Measurements from ENCODE around the gene HSPB6. TPM values are rescaled to one million over a fixed set of nuclear protein-coding genes. Genes with fewer than 3 reads are reported as not detected.
A peak's percentile ranks its signal among the peaks of the same experiment; 100 is the strongest.

HSPB6 gene
- total RNA-seq = 18.8 to 21.7 TPM (median 20.3 TPM) in 3 replicates

GRCh38 chr19:35756377-35757230 is at the start of gene HSPB6:
Gene HSPB6 (minus strand): TSS chr19:35757029. CDS start chr19:35757008, 21 bp downstream.
- Mint-ChIP-seq H3K27me3 (ENCODE audit: low read depth) (peaks cover 9% of the 10 kb centered on the region), H3K36me3 (peaks cover 4% of the 10 kb centered on the region), H3K27ac (peak within 1 kb of the TSS; percentile 96), H3K4me1 (peaks cover 21% of the 10 kb centered on the region), H3K4me3 (peak within 1 kb of the TSS; percentile 97), H3K9me3 (no peaks in the 10 kb centered on the region)
- TF ChIP-seq, protein P1, sequence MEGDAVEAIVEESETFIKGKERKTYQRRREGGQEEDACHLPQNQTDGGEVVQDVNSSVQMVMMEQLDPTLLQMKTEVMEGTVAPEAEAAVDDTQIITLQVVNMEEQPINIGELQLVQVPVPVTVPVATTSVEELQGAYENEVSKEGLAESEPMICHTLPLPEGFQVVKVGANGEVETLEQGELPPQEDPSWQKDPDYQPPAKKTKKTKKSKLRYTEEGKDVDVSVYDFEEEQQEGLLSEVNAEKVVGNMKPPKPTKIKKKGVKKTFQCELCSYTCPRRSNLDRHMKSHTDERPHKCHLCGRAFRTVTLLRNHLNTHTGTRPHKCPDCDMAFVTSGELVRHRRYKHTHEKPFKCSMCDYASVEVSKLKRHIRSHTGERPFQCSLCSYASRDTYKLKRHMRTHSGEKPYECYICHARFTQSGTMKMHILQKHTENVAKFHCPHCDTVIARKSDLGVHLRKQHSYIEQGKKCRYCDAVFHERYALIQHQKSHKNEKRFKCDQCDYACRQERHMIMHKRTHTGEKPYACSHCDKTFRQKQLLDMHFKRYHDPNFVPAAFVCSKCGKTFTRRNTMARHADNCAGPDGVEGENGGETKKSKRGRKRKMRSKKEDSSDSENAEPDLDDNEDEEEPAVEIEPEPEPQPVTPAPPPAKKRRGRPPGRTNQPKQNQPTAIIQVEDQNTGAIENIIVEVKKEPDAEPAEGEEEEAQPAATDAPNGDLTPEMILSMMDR (IDR thresholded peaks at IDR 0.05; ENCODE audit: unreplicated experiment) = no peak
- peak in 1 of 2 experiments; percentile 55 for DNase-seq (ENCODE audit: low spot score in 2 of 2, unreplicated experiment in 2 of 2)

DNA sequence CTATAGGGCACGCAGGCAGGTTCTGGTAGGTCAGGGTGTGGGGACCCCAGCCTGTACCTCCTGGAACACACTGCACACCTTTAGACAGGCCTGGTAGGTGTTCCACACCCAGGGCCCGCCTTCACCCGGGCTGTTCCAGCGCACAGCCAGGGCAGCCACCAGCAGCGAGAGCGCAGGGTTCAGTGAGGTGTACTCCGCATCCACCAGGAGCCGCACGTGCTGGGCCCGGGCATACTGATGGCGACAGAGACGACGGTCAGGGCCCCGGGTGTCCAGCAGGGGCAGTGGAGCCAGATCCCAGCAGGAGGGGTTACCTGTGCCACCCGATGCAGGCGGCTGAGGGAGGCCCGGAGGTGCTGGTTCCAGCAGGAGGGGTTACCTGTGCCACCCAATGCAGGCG is 49.8 kb upstream of the HSPB6 start:
- no peaks in the 10 kb centered on the region for H3K4me1 Mint-ChIP-seq
- no peak overlapping the region for H3K4me3 Mint-ChIP-seq
- TF ChIP-seq, protein P1 (IDR thresholded peaks at IDR 0.05; ENCODE audit: unreplicated experiment) = no peak
- no peaks in the 10 kb centered on the region for H3K9me3 Mint-ChIP-seq
- no peaks in the 10 kb centered on the region for H3K36me3 Mint-ChIP-seq
- H3K27me3 Mint-ChIP-seq (ENCODE audit: low read depth) = peaks cover 51% of the 10 kb centered on the region
- no peak overlapping the region for H3K27ac Mint-ChIP-seq
- DNase-seq (ENCODE audit: low spot score in 2 of 2, unreplicated experiment in 2 of 2) = no peak

- H3K4me3 Mint-ChIP-seq = no peak overlapping the region
- H3K4me1 Mint-ChIP-seq = no peaks in the 10 kb centered on the region
- H3K9me3 Mint-ChIP-seq = no peaks in the 10 kb centered on the region
- no peaks in the 10 kb centered on the region for H3K36me3 Mint-ChIP-seq
- H3K27ac Mint-ChIP-seq = no peak overlapping the region
- H3K27me3 Mint-ChIP-seq (ENCODE audit: low read depth) = peaks cover 47% of the 10 kb centered on the region
- TF ChIP-seq, protein P1 (IDR thresholded peaks at IDR 0.05; ENCODE audit: unreplicated experiment) = no peak
- DNase-seq (ENCODE audit: low spot score in 2 of 2, unreplicated experiment in 2 of 2) = no peak
These were observed 48.8 kb upstream of the HSPB6 start for GRCh38 chr19:35805526-35806102.

- TF ChIP-seq, protein P1 (IDR thresholded peaks at IDR 0.05; ENCODE audit: unreplicated experiment) = no peak
- H3K4me3 Mint-ChIP-seq = no peak overlapping the region
- H3K4me1 Mint-ChIP-seq = no peaks in the 10 kb centered on the region
- no peak overlapping the region for H3K27ac Mint-ChIP-seq
- H3K27me3 Mint-ChIP-seq (ENCODE audit: low read depth) = peaks cover 61% of the 10 kb centered on the region
- no peaks in the 10 kb centered on the region for H3K36me3 Mint-ChIP-seq
- no peaks in the 10 kb centered on the region for H3K9me3 Mint-ChIP-seq
- DNase-seq (ENCODE audit: low spot score in 2 of 2, unreplicated experiment in 2 of 2) = no peak
These were observed 45.0 kb upstream of the HSPB6 start for GRCh38 chr19:35801828-35802227.

- H3K4me1 Mint-ChIP-seq = no peaks in the 10 kb centered on the region
- H3K4me3 Mint-ChIP-seq = no peak overlapping the region
- DNase-seq (ENCODE audit: low spot score in 2 of 2, unreplicated experiment in 2 of 2) = no peak
- H3K27me3 Mint-ChIP-seq (ENCODE audit: low read depth) = peaks cover 71% of the 10 kb centered on the region
- H3K36me3 Mint-ChIP-seq = no peaks in the 10 kb centered on the region
- no peak overlapping the region for H3K27ac Mint-ChIP-seq
- TF ChIP-seq, protein P1 (IDR thresholded peaks at IDR 0.05; ENCODE audit: unreplicated experiment) = no peak
- H3K9me3 Mint-ChIP-seq = no peaks in the 10 kb centered on the region
These were observed 40.8 kb upstream of the HSPB6 start for GRCh38 chr19:35797663-35798062.
